ENCODE measurements around the gene ZFP36.

DNA sequence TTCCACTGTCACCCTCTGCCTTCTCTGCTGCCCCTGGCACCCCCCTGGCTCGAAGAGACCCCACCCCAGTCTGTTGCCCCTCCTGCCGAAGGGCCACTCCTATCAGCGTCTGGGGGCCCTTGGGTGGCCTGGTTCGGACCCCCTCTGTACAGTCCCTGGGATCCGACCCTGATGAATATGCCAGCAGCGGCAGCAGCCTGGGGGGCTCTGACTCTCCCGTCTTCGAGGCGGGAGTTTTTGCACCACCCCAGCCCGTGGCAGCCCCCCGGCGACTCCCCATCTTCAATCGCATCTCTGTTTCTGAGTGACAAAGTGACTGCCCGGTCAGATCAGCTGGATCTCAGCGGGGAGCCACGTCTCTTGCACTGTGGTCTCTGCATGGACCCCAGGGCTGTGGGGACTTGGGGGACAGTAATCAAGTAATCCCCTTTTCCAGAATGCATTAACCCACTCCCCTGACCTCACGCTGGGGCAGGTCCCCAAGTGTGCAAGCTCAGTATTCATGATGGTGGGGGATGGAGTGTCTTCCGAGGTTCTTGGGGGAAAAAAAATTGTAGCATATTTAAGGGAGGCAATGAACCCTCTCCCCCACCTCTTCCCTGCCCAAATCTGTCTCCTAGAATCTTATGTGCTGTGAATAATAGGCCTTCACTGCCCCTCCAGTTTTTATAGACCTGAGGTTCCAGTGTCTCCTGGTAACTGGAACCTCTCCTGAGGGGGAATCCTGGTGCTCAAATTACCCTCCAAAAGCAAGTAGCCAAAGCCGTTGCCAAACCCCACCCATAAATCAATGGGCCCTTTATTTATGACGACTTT, 2.0 kb downstream of the ZFP36 start:
- TF ChIP-seq CTCF (IDR thresholded peaks at IDR 0.05; ENCODE audit: low read depth, low read length, poor library complexity, severe bottlenecking) (no peak), EZH2phosphoT487 (IDR thresholded peaks at IDR 0.05; ENCODE audit: borderline replicate concordance, low read length) (no peak)
